HL-60/S4 treated with phorbol 12-myristate 13-acetate at 8.2 ng/mL for 4 days and 3 days (cell line): ENCODE data around the gene YLPM1.
"Not testable (repeated sequence)": the region's sequence is repeated elsewhere in the genome, so short reads cannot be mapped to it uniquely, and the experiment has no call there.

ENCODE experiments used
- in situ Hi-C: fragments of 300-500 bp; cut with MboI; formaldehyde crosslinking; loops from 2 replicates; pipeline ENCODE4 v1.15.0; 2022; ENCODE audit warnings: low sequenced_read_pairs

Gene YLPM1, protein sequence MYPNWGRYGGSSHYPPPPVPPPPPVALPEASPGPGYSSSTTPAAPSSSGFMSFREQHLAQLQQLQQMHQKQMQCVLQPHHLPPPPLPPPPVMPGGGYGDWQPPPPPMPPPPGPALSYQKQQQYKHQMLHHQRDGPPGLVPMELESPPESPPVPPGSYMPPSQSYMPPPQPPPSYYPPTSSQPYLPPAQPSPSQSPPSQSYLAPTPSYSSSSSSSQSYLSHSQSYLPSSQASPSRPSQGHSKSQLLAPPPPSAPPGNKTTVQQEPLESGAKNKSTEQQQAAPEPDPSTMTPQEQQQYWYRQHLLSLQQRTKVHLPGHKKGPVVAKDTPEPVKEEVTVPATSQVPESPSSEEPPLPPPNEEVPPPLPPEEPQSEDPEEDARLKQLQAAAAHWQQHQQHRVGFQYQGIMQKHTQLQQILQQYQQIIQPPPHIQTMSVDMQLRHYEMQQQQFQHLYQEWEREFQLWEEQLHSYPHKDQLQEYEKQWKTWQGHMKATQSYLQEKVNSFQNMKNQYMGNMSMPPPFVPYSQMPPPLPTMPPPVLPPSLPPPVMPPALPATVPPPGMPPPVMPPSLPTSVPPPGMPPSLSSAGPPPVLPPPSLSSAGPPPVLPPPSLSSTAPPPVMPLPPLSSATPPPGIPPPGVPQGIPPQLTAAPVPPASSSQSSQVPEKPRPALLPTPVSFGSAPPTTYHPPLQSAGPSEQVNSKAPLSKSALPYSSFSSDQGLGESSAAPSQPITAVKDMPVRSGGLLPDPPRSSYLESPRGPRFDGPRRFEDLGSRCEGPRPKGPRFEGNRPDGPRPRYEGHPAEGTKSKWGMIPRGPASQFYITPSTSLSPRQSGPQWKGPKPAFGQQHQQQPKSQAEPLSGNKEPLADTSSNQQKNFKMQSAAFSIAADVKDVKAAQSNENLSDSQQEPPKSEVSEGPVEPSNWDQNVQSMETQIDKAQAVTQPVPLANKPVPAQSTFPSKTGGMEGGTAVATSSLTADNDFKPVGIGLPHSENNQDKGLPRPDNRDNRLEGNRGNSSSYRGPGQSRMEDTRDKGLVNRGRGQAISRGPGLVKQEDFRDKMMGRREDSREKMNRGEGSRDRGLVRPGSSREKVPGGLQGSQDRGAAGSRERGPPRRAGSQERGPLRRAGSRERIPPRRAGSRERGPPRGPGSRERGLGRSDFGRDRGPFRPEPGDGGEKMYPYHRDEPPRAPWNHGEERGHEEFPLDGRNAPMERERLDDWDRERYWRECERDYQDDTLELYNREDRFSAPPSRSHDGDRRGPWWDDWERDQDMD (N-terminal part only)

DNA sequence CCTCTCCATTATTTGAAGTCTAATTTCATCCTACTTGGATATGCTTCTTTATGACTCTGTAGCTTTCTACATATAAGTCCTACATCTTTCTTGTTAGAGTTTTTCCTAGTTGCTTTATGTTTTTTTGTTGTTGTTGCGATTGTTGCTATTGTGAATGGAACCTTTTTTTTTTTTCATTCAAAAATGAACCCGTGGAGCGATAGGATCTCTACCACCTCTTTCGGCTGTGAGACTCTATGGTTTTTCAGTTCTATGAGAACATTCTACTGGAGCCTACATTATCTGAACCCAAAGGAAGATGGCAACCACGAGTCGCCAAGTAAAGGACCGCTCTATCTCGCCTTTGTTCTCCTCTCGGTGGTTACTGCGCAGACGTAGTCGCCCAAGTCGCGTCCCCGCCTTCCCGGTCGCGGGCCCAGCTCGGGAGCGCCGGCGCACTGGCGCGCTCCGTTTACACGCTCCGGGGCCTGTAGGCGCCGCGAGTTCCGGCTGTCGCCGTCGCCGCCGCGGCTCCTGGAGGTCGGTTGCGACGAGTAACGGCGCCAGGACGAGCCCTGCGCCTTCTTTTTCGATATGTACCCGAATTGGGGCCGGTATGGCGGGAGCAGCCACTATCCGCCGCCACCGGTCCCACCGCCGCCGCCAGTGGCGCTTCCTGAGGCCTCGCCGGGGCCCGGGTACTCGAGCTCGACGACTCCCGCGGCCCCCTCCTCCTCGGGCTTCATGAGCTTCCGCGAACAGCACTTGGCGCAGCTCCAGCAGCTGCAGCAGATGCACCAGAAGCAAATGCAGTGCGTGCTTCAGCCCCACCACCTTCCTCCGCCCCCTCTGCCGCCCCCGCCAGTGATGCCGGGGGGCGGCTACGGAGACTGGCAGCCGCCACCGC, at the start of gene YLPM1:
TSS of gene YLPM1 (plus strand) at position 400 of the 886 bp plus-strand sequence. CDS start at position 574, 174 bp downstream.
- in situ Hi-C loops: no loop called here

DNA sequence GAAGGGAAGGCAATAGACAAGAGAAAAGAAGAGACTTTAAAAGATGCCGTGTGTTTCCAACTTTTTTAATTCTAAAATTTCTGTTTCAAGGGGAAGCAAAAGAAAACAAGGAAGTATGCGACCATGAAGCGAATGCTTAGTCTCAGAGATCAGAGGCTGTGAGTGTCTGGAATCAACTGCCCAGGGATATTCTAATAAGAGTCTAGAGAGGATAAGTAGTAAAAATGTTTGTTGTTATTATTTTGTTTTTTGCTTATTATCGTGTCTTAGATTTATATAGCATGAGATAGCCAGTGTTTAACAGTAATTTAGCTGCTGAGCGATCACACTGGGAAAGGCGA, 49.8 kb upstream of the YLPM1 start:
- in situ Hi-C loops: no loop called here

DNA sequence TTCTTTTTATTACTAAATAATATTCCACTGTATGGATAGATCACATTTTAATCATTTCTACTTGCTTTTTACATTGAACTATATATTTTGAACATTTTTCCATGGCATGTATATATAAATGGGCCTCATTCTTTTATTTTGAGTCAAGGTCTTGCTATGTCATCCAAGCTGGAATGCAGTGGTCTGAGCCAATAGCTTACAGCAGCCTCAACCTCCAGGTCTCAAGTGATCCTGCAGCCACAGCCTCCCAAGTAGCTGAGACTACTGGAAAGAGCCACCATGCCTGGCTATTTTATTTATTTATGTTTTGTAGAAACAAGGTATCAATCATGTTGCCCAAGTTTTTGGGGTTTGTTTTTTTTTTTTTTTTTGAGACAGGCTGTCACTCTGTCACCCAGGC, 42.6 kb upstream of the YLPM1 start:
- in situ Hi-C loops: no loop called here

DNA sequence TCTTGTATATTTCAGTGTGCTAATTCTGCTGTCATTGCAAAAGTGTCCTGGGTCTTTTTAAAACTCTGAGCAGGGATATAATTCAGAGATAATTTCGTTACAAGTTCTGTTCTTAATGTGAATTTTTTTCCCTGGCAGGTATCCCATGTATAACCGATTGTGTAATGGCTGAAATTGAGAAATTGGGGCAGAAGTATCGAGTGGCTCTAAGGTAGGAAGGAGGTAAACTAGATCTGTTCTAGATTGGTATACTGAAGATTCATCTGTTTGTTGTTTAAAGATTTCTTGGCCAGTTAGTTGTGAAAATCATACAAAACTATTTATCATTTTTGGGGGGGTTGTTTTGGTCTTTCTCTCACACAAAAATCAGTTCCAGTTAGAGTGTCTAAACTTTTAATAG, 40.0 kb upstream of the YLPM1 start:
- in situ Hi-C loops: no loop called here

DNA sequence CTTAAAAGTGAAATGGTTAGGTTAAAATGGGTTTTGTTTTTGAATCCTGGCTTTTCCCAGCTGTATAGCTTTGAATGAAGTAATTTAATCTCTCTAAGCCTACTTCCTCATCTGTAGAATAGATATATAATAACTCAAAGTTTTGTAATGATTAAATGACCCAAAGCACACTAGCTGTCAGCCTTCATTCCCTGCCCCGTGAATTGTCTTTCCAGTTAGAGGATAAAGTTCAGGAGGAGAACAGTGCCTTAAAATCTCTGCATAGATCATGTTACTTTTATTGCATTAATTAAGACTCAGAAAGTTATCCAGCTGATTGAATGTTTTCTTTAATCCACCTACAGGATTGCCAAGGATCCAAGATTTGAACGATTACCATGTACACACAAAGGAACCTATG, 30.7 kb upstream of the YLPM1 start:
- in situ Hi-C loops: no loop called here

DNA sequence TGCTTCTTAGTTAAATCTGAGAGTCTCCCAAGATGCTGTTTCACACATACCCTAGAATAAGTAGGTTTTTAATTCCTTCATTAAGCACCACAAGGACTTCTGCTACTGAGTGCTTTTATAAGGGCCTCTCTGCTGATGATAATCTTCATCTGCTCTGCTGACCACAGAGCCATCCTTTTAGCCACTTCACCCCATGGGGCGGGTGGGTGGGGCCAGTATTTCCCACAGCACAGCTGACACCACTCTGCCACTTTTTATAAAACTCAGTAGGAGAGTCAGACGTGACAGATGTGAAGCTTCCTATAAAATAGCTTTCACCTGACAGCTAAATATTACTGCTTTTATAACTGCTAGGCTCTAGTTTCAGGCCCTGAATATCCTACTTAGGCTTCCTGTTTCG, 29.9 kb upstream of the YLPM1 start:
- in situ Hi-C loops: no loop called here

DNA sequence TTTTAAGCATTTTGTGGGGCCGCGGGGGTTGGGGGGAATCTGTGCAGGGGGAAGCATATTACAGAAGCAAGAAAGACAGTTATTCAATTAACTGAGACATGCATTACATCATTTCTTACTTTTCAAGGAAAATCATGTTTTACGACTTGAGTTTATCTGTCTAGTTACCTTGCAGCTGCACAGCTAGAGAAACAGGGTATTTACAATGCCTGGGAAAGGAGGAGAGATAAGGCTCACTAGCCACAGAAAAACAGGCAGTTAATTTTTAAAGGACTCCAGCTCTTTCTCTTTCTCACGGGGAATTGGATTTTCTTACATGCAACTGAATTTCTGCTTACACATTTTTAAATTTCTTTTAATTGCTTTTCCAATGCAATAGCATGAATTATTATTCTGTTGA, 28.0 kb upstream of the YLPM1 start:
- in situ Hi-C loops: no loop called here

DNA sequence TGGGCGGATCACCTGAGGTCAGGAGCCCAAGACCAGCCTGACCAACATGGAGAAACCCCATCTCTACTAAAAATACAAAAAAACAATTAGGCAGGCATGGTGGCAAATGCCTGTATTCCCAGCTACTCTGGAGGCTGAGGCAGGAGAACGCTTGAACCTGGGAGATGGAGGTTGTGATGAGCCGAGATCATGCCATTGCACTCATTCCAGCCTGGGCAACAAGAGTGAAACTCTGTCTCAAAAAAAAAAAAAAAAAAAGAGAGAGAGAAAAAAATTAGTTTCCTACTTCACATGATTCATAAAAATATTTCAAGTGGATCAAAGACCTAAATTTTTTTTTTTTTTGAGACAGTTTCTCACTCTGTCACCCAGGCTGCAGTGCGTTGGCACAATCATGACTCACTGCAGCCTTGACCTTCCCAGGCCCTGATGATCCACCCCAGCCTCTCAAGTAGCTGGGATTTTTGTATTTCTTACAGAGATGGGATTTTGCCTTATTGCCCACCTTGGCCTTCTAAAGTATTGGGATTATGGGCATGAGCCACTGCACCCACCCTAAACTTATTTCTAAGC, 25.3 kb upstream of the YLPM1 start:
- in situ Hi-C loops: no loop called here

DNA sequence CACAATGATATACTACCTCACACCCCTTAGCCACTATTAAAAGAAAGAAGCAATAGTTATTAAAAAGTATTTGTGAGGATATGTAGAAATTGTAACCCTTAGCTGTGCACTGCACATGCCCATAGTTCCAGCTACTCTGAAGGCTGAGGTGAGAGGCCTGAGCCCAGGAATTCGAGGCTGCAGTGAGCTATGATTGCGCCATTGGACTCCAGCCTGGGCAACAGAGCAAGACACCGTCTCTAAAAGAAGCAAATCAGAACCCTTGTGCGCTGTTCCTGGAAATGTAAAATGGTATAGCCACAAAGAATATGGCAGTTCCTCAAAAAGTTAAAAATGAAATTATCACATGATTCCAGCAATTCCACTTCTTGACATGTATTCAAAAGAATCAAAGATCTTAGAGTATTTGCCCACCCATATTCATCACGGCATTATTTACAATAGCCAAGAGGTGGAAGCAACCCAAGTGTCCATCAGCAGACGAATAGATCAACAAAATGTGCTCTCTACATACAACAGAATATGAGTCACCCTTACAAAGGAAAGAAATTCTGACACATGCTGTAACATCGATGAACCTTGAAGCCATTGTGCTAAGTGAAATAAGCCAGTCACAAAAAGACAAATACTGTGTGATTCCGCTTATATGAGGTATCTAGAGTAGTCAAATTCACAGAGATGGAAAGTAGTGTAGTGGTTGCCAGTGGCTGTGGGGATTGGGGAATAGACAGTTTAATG, 23.7 kb upstream of the YLPM1 start:
- in situ Hi-C loops: no loop called here

DNA sequence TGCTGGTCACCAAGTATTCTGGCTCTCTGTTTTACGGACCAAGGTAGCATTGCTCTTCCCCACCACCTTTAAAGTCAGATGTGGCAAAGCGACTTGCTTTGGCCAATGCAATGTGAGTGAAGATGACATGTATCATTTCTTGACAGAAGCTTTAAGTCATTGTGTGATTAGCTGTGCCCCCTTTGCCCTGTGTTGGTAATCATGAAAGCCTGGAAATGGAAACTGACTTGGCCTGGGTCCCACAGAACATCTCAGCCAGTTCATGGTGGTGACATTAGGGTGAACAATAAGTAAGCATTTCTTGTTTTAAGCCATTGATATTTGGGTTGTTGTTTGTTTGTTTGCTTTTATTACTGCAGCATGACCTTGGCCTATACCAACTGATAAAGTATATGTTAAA, 15.9 kb upstream of the YLPM1 start:
- in situ Hi-C loops: no loop called here

DNA sequence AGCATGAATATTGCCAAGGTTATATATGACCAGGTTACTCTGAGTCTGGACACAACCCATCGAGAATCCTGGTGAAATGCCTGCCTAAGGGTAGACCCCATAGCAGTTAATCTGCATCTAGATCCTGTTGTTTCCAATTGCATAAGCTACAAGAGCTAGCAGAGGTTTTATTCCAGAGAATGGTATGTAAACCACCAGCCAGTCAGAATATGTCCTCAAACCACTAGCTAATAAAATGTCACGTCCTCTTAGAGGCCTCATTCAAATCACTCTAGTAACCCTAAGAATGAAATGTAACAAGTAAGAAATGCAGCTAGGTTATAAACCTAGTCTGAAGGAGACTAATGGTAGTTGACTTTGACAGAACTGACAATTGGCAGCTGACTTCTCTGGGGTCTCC, 9.0 kb upstream of the YLPM1 start:
- in situ Hi-C loops: no loop called here

DNA sequence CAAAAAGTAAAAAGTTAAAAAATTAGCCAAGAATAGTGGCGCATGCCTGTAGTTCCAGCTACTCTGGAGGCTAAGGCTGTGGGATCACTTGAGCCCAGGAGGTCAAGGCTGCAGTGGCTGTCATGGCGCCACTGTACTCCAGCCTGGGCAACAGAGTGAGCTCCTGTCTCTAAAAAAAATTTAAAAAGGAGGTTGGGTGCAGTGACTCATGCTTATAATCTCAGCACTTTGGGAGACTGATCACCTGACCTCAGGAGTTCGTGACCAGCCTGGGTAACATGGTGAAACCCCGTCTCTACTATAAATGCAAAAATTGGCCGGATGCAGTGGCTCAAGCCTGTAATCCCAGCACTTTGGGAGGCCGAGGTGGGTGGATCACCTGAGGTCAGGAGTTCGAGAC, 8.2 kb upstream of the YLPM1 start:
- in situ Hi-C loops: no loop called here

DNA sequence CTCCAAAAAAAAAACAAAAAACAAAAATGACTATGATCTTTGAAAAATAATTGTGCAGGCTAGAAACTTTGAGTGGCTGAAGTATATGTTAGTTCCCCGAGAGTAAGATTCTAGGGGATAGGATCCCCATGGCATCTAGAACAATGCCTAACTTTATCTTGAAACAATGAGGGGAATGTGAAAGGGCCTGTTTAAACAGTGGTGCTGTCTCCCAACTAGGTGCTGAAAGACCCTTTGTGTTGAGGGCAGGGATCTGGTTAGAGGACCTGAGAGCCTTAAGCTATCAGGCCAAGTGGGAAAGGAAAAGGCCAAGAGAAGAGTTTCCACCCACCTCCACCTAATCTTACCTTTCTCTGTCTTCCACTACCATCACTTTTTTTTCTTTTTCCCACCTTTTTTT, 6.8 kb upstream of the YLPM1 start:
- in situ Hi-C loops: no loop called here

DNA sequence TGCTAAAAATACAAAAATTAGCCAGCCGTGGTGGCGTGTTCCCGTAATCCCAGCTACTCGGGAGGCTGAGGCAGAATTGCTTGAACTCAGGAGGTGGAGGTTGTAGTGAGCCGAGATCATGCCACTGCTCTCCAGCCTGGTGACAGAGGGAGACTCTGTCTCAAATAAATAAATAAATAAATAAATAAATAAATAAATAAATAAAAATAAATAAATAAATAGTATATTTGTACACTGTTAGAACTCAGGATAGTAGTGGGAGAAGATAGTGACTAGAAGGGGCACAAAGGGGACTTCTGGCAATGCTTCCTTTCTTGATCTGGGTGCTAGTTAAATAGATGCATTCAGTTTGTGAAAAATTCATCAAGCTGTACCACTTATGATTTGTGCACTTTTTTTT, 4.6 kb upstream of the YLPM1 start:
- in situ Hi-C loops: not testable (repeated sequence)

DNA sequence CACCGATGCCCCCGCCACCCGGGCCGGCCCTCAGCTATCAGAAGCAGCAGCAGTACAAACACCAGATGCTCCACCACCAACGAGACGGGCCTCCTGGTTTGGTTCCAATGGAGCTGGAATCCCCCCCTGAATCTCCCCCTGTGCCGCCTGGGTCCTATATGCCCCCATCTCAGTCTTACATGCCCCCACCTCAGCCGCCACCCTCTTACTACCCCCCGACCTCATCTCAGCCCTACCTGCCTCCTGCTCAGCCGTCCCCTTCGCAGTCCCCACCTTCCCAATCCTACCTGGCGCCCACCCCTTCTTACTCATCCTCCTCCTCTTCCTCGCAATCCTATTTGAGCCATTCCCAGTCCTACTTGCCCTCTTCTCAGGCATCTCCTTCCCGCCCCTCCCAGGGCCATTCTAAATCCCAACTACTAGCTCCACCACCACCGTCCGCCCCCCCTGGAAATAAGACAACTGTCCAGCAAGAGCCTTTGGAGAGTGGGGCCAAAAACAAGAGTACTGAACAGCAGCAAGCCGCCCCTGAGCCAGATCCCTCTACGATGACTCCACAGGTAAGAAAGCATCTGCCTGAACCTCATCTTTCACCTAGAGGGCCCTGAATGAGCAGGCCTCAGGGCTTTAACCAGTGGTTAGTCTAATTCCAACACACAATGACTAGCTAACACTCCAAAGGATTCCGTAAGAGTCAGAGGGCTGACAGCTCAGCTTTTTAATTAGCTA, 851 bp downstream of the YLPM1 start:
- in situ Hi-C loops: no loop called here

DNA sequence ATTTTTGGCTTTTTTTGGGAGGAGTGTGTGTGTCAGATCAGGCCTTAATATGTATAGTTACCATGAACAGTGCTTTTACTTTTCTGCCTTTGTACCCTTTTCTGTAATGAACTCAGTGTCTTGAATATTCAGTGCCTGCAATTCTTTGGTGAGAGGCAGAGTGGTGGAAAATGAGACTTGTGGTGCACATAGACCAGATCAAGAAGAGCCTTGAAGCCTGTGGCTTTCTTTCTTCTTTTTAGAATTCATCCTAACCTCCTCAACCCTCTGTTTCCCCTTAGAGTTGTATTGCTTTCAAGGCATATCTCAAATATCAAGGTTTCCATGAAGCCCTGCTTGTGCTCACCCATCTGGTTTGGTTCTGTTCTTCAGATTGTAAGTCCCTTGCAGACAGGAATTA, 2.6 kb downstream of the YLPM1 start:
- in situ Hi-C loops: no loop called here

DNA sequence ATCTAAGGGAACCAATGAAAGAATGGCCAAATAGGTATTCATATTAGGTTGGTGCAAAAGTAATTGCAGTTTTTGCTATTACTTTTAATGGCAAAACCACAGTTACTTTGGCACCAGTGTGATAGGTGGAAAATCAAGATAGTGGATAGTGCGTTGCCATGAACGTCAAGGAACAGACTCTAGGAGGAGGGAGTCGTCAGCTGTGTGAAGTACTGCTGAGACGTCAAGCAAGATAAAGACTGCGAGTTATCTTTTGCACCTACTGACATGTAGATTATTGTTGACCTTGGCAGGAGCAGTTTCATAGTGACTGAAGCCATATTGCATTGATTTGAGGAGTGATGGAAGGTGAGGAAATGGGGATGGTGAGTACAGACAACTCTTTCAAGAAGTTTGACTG, 8.3 kb downstream of the YLPM1 start:
- in situ Hi-C loops: no loop called here

DNA sequence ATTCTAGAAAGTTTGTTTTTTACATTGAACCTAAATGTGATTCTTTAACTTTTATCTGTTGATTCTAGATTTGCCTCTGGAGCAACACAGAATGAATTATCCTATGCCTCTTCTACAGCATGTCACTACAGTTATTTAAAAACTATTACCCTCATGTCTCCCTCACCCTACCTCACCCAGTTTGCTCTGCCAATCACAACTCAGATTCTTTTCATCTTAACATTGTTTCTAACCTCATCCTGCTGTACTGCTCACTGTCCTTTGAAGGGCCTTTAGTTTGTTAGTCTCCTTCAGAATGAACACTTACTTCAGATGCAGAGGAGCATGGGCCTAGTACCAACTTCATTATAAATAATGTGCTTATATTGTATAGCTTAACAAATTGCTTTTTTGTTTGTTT, 21.5 kb downstream of the YLPM1 start:
- in situ Hi-C loops: no loop called here
